HG02759 (cell line): ENCODE measurements around the gene IGFBP7.

Experiments
- ATAC-seq: cut with Tn5 transposase; IDR thresholded peaks from one replicate; pipeline ENCODE4 v1.9.1; 2021; ENCODE audit warnings: mild to moderate bottlenecking, moderate library complexity; ENCODE audit not compliant: unreplicated experiment

Gene IGFBP7

GRCh38 chr4:57131849-57132742, 21.9 kb upstream of the IGFBP7 start:
- no peak for ATAC-seq

GRCh38 chr4:57129477-57129876, 19.3 kb upstream of the IGFBP7 start:
- ATAC-seq, result no peak

GRCh38 chr4:57127361-57127760, 17.2 kb upstream of the IGFBP7 start:
- ATAC-seq, result no peak

GRCh38 chr4:57125996-57126395, 15.8 kb upstream of the IGFBP7 start:
- no peak for ATAC-seq

GRCh38 chr4:57124145-57124544, 14.0 kb upstream of the IGFBP7 start:
- ATAC-seq, result no peak

- no peak for ATAC-seq
These were observed 12.8 kb upstream of the IGFBP7 start for GRCh38 chr4:57122959-57123358.

GRCh38 chr4:57119054-57119651, 9.0 kb upstream of the IGFBP7 start:
- no peak for ATAC-seq

- ATAC-seq, result no peak
These were observed 7.3 kb upstream of the IGFBP7 start for GRCh38 chr4:57117491-57117890.

GRCh38 chr4:57116245-57116644, 6.1 kb upstream of the IGFBP7 start:
- ATAC-seq, result no peak

GRCh38 chr4:57114973-57115372, 4.8 kb upstream of the IGFBP7 start:
- ATAC-seq, result no peak

- ATAC-seq, result no peak
These were observed 3.7 kb upstream of the IGFBP7 start for GRCh38 chr4:57113870-57114269.

GRCh38 chr4:57110640-57111511, 691 bp upstream of the IGFBP7 start:
- ATAC-seq, result peak; percentile 49

- no peak for ATAC-seq
These were observed 756 bp downstream of the IGFBP7 start for GRCh38 chr4:57109411-57109846.

GRCh38 chr4:57106181-57106580, 4.0 kb downstream of the IGFBP7 start:
- no peak for ATAC-seq

- no peak for ATAC-seq
These were observed 5.3 kb downstream of the IGFBP7 start for GRCh38 chr4:57104706-57105560.

GRCh38 chr4:57103051-57103450, 7.1 kb downstream of the IGFBP7 start:
- ATAC-seq, result no peak

- no peak for ATAC-seq
These were observed 8.0 kb downstream of the IGFBP7 start for GRCh38 chr4:57102050-57102624.

GRCh38 chr4:57100979-57101651, 9.1 kb downstream of the IGFBP7 start:
- no peak for ATAC-seq

- ATAC-seq, result no peak
These were observed 10.8 kb downstream of the IGFBP7 start for GRCh38 chr4:57099363-57099762.

- no peak for ATAC-seq
These were observed 11.2 kb downstream of the IGFBP7 start for GRCh38 chr4:57098941-57099340.
